Karpas-422 (cell line): ENCODE data around the gene PGAM2. TPM values are rescaled to one million over a fixed set of nuclear protein-coding genes. Genes with fewer than 3 reads are reported as not detected.

Experiments
- DNase-seq: peaks from one replicate; pipeline ENCODE4 v3.0.0-alpha.2; 2015
- H2AFZ ChIP-seq: fragments of 200-600 bp; sonication (generic); 2 replicates; pipeline ENCODE4 v1.6.1; 2014; ENCODE audit warnings: antibody characterized with exemption, low read length, mixed read lengths
- H3K27ac ChIP-seq: fragments of 200-600 bp; sonication (generic); 2 replicates; pipeline ENCODE4 v1.5.1; 2014; ENCODE audit warnings: mild to moderate bottlenecking, low read length, moderate library complexity
- H3K27me3 ChIP-seq: fragments of 200-600 bp; sonication (generic); 2 replicates; pipeline ENCODE4 v1.6.1; 2014; ENCODE audit warnings: low read length, mixed read lengths
- H3K36me3 ChIP-seq: fragments of 200-600 bp; sonication (generic); 2 replicates; pipeline ENCODE4 v1.6.1; 2014; ENCODE audit warnings: low read length, mixed read lengths; ENCODE audit not compliant: insufficient read depth
- H3K4me1 ChIP-seq: fragments of 200-600 bp; sonication (generic); 2 replicates; pipeline ENCODE4 v1.6.1; 2014; ENCODE audit warnings: mild to moderate bottlenecking, low read length, mixed read lengths
- H3K4me2 ChIP-seq: fragments of 200-600 bp; sonication (generic); 2 replicates; pipeline ENCODE4 v1.6.1; 2014; ENCODE audit warnings: low read length, low read depth, mild to moderate bottlenecking; ENCODE audit not compliant: poor library complexity, severe bottlenecking
- H3K4me3 ChIP-seq: fragments of 200-600 bp; sonication (generic); 2 replicates; pipeline ENCODE4 v1.5.1; 2014; ENCODE audit warnings: mild to moderate bottlenecking, antibody characterized with exemption, low read length, mixed read lengths
- H3K79me2 ChIP-seq: fragments of 200-600 bp; sonication (generic); 2 replicates; pipeline ENCODE4 v1.6.1; 2014; ENCODE audit warnings: mild to moderate bottlenecking, low read length, mixed read lengths
- H3K9ac ChIP-seq: fragments of 200-600 bp; sonication (generic); 2 replicates; pipeline ENCODE4 v1.6.0; 2014; ENCODE audit warnings: low read length
- H3K9me2 ChIP-seq: fragments of 200-600 bp; sonication (generic), shearing (Covaris generic); replicated peaks from 2 replicates; pipeline ENCODE4 v1.6.0; 2014; ENCODE audit warnings: mild to moderate bottlenecking, low read length, moderate library complexity; ENCODE audit not compliant: insufficient read depth
- H3K9me3 ChIP-seq: fragments of 300-700, 200-600 bp; sonication (generic); 2 replicates; pipeline ENCODE4 v1.6.1; 2014; ENCODE audit warnings: low read length, mixed read lengths
- H4K20me1 ChIP-seq: fragments of 200-600 bp; sonication (generic); 2 replicates; pipeline ENCODE4 v1.6.1; 2014; ENCODE audit warnings: mild to moderate bottlenecking, antibody characterized with exemption, low read length, low read depth; ENCODE audit not compliant: insufficient read depth
- total RNA-seq: library from RNA; depleted of rRNA; stranded (reverse); fragments of >200 nt; shearing (Covaris generic); gene quantifications from 2 replicates; pipeline ENCODE4 v1.2.3, GENCODE V29; 2014; ENCODE audit warnings: low replicate concordance

Gene PGAM2
- total RNA-seq, 1 experiment from 2014 or later = not detected

GRCh38 chr7:44052771-44053365, 12.5 kb downstream of the PGAM2 start:
- no peaks in the 10 kb centered on the region for H3K9me3 ChIP-seq
- no peaks in the 10 kb centered on the region for H3K9me2 ChIP-seq
- H2AFZ ChIP-seq = no peak overlapping the region
- peaks cover 42% of the 10 kb centered on the region for H3K79me2 ChIP-seq
- H3K36me3 ChIP-seq = peaks cover 27% of the 10 kb centered on the region; the same call in 1 of the 2 replicates
- H3K27ac ChIP-seq = no peak overlapping the region
- peaks cover 45% of the 10 kb centered on the region for H3K4me1 ChIP-seq
- no peak overlapping the region for H3K4me3 ChIP-seq
- no peak for DNase-seq
- H3K9ac ChIP-seq = no peak overlapping the region
- no peaks in the 10 kb centered on the region for H3K27me3 ChIP-seq
- peaks cover 9% of the 10 kb centered on the region; the same call in 1 of the 2 replicates for H4K20me1 ChIP-seq
- H3K4me2 ChIP-seq = no peak overlapping the region

GRCh38 chr7:44051611-44052220, 13.7 kb downstream of the PGAM2 start:
- H3K9ac ChIP-seq = no peak overlapping the region
- no peak overlapping the region for H3K27ac ChIP-seq
- H3K79me2 ChIP-seq = peaks cover 53% of the 10 kb centered on the region
- no peaks in the 10 kb centered on the region for H3K27me3 ChIP-seq
- peaks cover 36% of the 10 kb centered on the region; the same call in 1 of the 2 replicates for H3K36me3 ChIP-seq
- H3K9me2 ChIP-seq = no peaks in the 10 kb centered on the region
- no peaks in the 10 kb centered on the region for H3K9me3 ChIP-seq
- no peak overlapping the region for H3K4me2 ChIP-seq
- H3K4me3 ChIP-seq = no peak overlapping the region
- no peak overlapping the region for H2AFZ ChIP-seq
- H4K20me1 ChIP-seq = peaks cover 17% of the 10 kb centered on the region; the same call in 1 of the 2 replicates
- H3K4me1 ChIP-seq = peaks cover 43% of the 10 kb centered on the region
- no peak for DNase-seq

GRCh38 chr7:44050915-44051560, 14.3 kb downstream of the PGAM2 start:
- H3K9me2 ChIP-seq = no peaks in the 10 kb centered on the region
- no peaks in the 10 kb centered on the region for H3K9me3 ChIP-seq
- H3K4me1 ChIP-seq = peaks cover 43% of the 10 kb centered on the region
- H3K4me2 ChIP-seq = no peak overlapping the region
- H3K27ac ChIP-seq = 0 out of 2 replicates have a peak overlapping the region, but pooled peaks have one; percentile 2
- no peak overlapping the region for H3K9ac ChIP-seq
- H4K20me1 ChIP-seq = peaks cover 17% of the 10 kb centered on the region; the same call in 1 of the 2 replicates
- H3K36me3 ChIP-seq = peaks cover 36% of the 10 kb centered on the region; the same call in 1 of the 2 replicates
- H3K79me2 ChIP-seq = peaks cover 60% of the 10 kb centered on the region
- no peak overlapping the region for H2AFZ ChIP-seq
- no peaks in the 10 kb centered on the region for H3K27me3 ChIP-seq
- no peak for DNase-seq
- no peak overlapping the region for H3K4me3 ChIP-seq

GRCh38 chr7:44050121-44050914, 15.0 kb downstream of the PGAM2 start:
- H3K9ac ChIP-seq = no peak overlapping the region
- peak; percentile 19 for DNase-seq
- H3K27me3 ChIP-seq = no peaks in the 10 kb centered on the region
- no peaks in the 10 kb centered on the region for H3K9me3 ChIP-seq
- no peak overlapping the region for H2AFZ ChIP-seq
- peaks cover 43% of the 10 kb centered on the region for H3K4me1 ChIP-seq
- H3K27ac ChIP-seq = 0 out of 2 replicates have a peak overlapping the region, but pooled peaks have one; percentile 2
- H4K20me1 ChIP-seq = peaks cover 17% of the 10 kb centered on the region; the same call in 1 of the 2 replicates
- H3K9me2 ChIP-seq = no peaks in the 10 kb centered on the region
- no peak overlapping the region for H3K4me2 ChIP-seq
- H3K4me3 ChIP-seq = no peak overlapping the region
- peaks cover 67% of the 10 kb centered on the region for H3K79me2 ChIP-seq
- H3K36me3 ChIP-seq = peaks cover 36% of the 10 kb centered on the region; the same call in 1 of the 2 replicates

GRCh38 chr7:44048031-44048795, 17.2 kb downstream of the PGAM2 start:
- H3K79me2 ChIP-seq = peaks cover 71% of the 10 kb centered on the region
- peak; percentile 35 for DNase-seq
- H3K4me3 ChIP-seq = no peak overlapping the region
- no peak overlapping the region for H2AFZ ChIP-seq
- no peak overlapping the region for H3K9ac ChIP-seq
- no peaks in the 10 kb centered on the region for H3K9me3 ChIP-seq
- H3K27me3 ChIP-seq = no peaks in the 10 kb centered on the region
- H3K36me3 ChIP-seq = peaks cover 26% of the 10 kb centered on the region; the same call in 1 of the 2 replicates
- peak overlapping the region; percentile 92 for H3K27ac ChIP-seq
- H3K9me2 ChIP-seq = no peaks in the 10 kb centered on the region
- H3K4me2 ChIP-seq = no peak overlapping the region
- H3K4me1 ChIP-seq = peaks cover 35% of the 10 kb centered on the region
- peaks cover 17% of the 10 kb centered on the region; the same call in 1 of the 2 replicates for H4K20me1 ChIP-seq

- DNase-seq = peak; percentile 85
- Histone ChIP-seq H3K27me3 (no peaks in the 10 kb centered on the region), H3K79me2 (peaks cover 66% of the 10 kb centered on the region), H3K27ac (peak overlapping the region; percentile 92), H3K9ac (peak overlapping the region; percentile 98), H2AFZ (no peak overlapping the region), H3K4me2 (peak overlapping the region; percentile 99), H3K36me3 (peaks cover 22% of the 10 kb centered on the region; the same call in 1 of the 2 replicates), H3K9me2 (no peaks in the 10 kb centered on the region), H3K4me1 (peaks cover 35% of the 10 kb centered on the region), H3K4me3 (peak overlapping the region; percentile 94), H4K20me1 (peaks cover 17% of the 10 kb centered on the region; the same call in 1 of the 2 replicates), H3K9me3 (no peaks in the 10 kb centered on the region)
These were observed 18.9 kb downstream of the PGAM2 start for GRCh38 chr7:44046321-44047061.
